Hepatocyte (in vitro differentiated cells): Measurements from ENCODE around the gene ATP2C2. TPM values are rescaled to one million over a fixed set of nuclear protein-coding genes. Genes with fewer than 3 reads are reported as not detected.

Experiments
- DNase-seq: peaks from one replicate; pipeline ENCODE4 v3.0.0-alpha.2; 2016; ENCODE audit warnings: low spot score
- H2AFZ ChIP-seq: fragments of 200-600 bp; sonication (generic); 2 replicates; pipeline ENCODE4 v1.6.0; 2016; ENCODE audit warnings: antibody characterized with exemption, mild to moderate bottlenecking
- H3K27ac ChIP-seq: fragments of 200-600 bp; sonication (generic); 2 replicates; pipeline ENCODE4 v1.5.1; 2016; ENCODE audit warnings: mild to moderate bottlenecking
- H3K27me3 ChIP-seq: fragments of 200-600 bp; sonication (generic); 2 replicates; pipeline ENCODE4 v1.6.1; 2016
- H3K36me3 ChIP-seq: fragments of 200-600 bp; sonication (generic); replicated peaks from 2 replicates; pipeline ENCODE4 v1.5.1; 2016; ENCODE audit warnings: low read depth; ENCODE audit not compliant: insufficient read depth
- H3K4me1 ChIP-seq: fragments of 200-600 bp; sonication (generic); 2 replicates; pipeline ENCODE4 v1.5.1; 2016; ENCODE audit warnings: mild to moderate bottlenecking, moderate library complexity; ENCODE audit not compliant: insufficient read depth
- H3K4me2 ChIP-seq: fragments of 200-600 bp; sonication (generic); 2 replicates; pipeline ENCODE4 v1.6.0; 2016
- H3K4me3 ChIP-seq: fragments of 200-600 bp; sonication (generic); 2 replicates; pipeline ENCODE4 v1.5.1; 2016; ENCODE audit warnings: mild to moderate bottlenecking
- H3K79me2 ChIP-seq: fragments of 200-600 bp; sonication (generic); 2 replicates; pipeline ENCODE4 v1.6.0; 2017; ENCODE audit warnings: mild to moderate bottlenecking
- H3K9me2 ChIP-seq: fragments of 200-600 bp; sonication (generic); replicated peaks from 2 replicates; pipeline ENCODE4 v1.6.0; 2017; ENCODE audit warnings: mild to moderate bottlenecking; ENCODE audit not compliant: insufficient read depth
- H3K9me3 ChIP-seq: fragments of 200-600 bp; sonication (generic); 2 replicates; pipeline ENCODE4 v1.5.1; 2016; ENCODE audit warnings: low read depth, mild to moderate bottlenecking
- H4K20me1 ChIP-seq: fragments of 200-600 bp; sonication (generic); 2 replicates; pipeline ENCODE4 v1.6.0; 2016; ENCODE audit warnings: mild to moderate bottlenecking; ENCODE audit not compliant: insufficient read depth, poor library complexity, severe bottlenecking
- EZH2 ChIP-seq: fragments of 200-600 bp; sonication (generic); IDR thresholded peaks from 2 replicates; pipeline ENCODE4 v1.6.1; 2016; ENCODE audit warnings: antibody characterized with exemption, mild to moderate bottlenecking, borderline replicate concordance
- EZH2phosphoT487 ChIP-seq: fragments of 200-600 bp; sonication (generic); IDR thresholded peaks from one replicate; pipeline ENCODE4 v1.6.1; 2018; ENCODE audit warnings: antibody characterized with exemption, mild to moderate bottlenecking, low read depth, moderate library complexity; ENCODE audit not compliant: unreplicated experiment, severe bottlenecking
- WGBS: methylation state at CpG from one replicate; pipeline ENCODE4 v1.1.6; 2016; ENCODE audit warnings: low lambda C conversion rate; ENCODE audit errors: missing lambda C conversion rate; 5-methylcytosine and 5-hydroxymethylcytosine counted together
- polyA plus RNA-seq: library from polyadenylated mRNA; unstranded; fragments of >200 nt; fragmentation: Nextera tagmentation; extraction: Ambion mirVana; gene quantifications from 2 replicates; pipeline ENCODE4 v1.2.1, GENCODE V29; 2016
- total RNA-seq: library from RNA; depleted of rRNA; stranded (reverse); fragments of >200 nt; gene quantifications from 2 replicates; pipeline ENCODE4 v1.2.3, GENCODE V29; 2014
- TF ChIP-seq, protein P1 (sequence below): fragments of 200-600 bp; sonication (generic); IDR thresholded peaks from 2 replicates; pipeline ENCODE4 v1.5.1; 2016; ENCODE audit warnings: antibody characterized with exemption, mild to moderate bottlenecking; ENCODE audit not compliant: poor library complexity

ATP2C2 gene
- total and polyA plus RNA-seq, 2 experiments from 2014 or later = 6.0 to 6.8 TPM

DNA sequence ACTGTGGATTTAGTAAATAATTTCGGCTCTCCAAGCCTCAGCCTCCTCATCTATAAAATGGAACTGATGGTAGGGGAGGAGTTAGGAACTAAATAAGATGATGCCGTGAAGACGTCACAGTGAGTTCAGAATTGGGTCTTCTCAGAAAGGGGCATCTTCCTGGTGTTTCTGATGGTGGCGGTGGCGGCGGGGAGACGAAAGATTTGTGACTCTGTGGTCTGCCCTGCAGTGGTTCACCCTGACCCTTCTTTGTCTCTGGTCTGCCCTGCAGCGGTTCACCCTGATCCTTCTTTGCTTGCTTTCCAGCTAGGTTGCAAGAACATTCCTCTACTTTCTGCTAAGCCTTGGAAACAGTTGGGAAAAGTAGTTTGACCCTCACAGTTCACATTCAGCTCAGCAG lies 39.3 kb upstream of the ATP2C2 start:
- Histone ChIP-seq H2AFZ (no peak overlapping the region), H3K27me3 (no peaks in the 10 kb centered on the region), H3K4me1 (no peaks in the 10 kb centered on the region), H3K79me2 (no peaks in the 10 kb centered on the region), H3K9me2 (no peaks in the 10 kb centered on the region), H3K27ac (no peak overlapping the region), H3K4me3 (no peak overlapping the region), H3K4me2 (no peak overlapping the region), H3K9me3 (no peaks in the 10 kb centered on the region), H4K20me1 (no peaks in the 10 kb centered on the region), H3K36me3 (no peaks in the 10 kb centered on the region)
- TF ChIP-seq, protein P1, sequence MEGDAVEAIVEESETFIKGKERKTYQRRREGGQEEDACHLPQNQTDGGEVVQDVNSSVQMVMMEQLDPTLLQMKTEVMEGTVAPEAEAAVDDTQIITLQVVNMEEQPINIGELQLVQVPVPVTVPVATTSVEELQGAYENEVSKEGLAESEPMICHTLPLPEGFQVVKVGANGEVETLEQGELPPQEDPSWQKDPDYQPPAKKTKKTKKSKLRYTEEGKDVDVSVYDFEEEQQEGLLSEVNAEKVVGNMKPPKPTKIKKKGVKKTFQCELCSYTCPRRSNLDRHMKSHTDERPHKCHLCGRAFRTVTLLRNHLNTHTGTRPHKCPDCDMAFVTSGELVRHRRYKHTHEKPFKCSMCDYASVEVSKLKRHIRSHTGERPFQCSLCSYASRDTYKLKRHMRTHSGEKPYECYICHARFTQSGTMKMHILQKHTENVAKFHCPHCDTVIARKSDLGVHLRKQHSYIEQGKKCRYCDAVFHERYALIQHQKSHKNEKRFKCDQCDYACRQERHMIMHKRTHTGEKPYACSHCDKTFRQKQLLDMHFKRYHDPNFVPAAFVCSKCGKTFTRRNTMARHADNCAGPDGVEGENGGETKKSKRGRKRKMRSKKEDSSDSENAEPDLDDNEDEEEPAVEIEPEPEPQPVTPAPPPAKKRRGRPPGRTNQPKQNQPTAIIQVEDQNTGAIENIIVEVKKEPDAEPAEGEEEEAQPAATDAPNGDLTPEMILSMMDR = no peak
- TF ChIP-seq EZH2phosphoT487 = no peak
- no peak for TF ChIP-seq EZH2
- WGBS = 94% methylated on average over 8 of the region's 8 CpGs
- no peak for DNase-seq

DNA sequence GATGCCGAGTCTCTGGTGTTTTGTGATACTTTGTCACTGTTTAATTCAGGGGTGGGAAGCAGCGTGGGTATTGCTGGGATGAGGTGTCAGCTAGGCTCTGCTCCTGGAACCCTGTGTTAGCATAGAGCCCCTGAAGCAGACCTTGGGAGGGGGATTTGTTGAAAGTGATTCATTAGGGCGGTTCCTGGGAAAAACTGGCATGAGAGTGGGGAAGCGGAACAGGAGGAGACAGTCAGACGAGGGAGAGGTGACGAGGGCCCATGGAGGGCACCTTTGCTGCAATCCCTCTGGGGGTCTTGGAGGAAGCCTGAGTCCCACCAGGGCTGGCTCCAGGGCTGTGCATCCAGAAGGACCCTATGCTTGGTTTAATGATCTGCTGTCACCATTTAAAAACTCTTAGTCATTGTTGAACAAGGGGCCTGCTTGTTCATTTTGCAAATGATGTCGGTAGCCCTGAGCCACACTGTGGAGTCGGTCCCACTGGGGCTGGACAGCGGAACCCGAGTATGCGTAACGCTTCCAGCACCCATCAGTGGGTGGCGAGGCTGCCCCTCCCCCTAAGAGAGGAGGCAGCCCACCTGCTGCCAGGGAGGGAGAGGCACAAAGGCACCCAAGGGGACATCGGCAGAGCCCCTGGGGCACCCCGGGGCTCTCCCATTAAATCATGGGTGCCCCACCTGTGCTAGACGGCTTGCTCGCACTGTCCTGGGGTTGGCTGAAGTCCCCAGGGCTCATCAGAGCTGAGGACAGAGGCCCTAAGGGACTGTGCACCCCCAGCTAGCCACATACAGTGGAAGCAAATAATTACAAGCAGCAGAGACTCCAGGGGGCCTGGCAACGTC lies 38.3 kb upstream of the ATP2C2 start:
- H3K9me2 ChIP-seq = no peaks in the 10 kb centered on the region
- H3K27ac ChIP-seq = no peak overlapping the region
- H4K20me1 ChIP-seq = no peaks in the 10 kb centered on the region
- TF ChIP-seq EZH2phosphoT487 (no peak), EZH2 (no peak)
- TF ChIP-seq, protein P1 = no peak
- H3K4me2 ChIP-seq = no peak overlapping the region
- H3K36me3 ChIP-seq = no peaks in the 10 kb centered on the region
- H3K79me2 ChIP-seq = no peaks in the 10 kb centered on the region
- no peak overlapping the region for H3K4me3 ChIP-seq
- no peaks in the 10 kb centered on the region for H3K27me3 ChIP-seq
- 84% methylated on average over 18 of the region's 18 CpGs for WGBS
- H2AFZ ChIP-seq = no peak overlapping the region
- no peak for DNase-seq
- H3K9me3 ChIP-seq = no peaks in the 10 kb centered on the region
- no peaks in the 10 kb centered on the region for H3K4me1 ChIP-seq

DNA sequence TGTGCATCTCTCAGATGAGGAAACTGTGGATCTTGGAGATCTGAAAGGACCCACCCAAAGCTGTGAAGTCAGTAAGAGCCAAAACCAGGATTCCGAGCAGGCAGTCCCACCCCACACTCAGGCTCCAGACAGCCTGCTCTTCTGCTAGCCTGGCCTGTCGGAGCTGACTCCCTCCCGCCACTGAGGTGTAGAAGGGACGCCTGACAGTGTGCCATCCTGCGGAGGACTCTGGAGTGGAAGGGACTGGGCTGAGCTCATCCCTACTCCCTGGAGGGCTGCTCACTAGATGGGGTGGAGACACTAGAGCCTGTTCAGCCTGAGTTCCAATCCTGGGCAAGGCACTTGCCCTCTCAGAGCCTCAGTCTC lies 37.7 kb upstream of the ATP2C2 start:
- no peaks in the 10 kb centered on the region for H4K20me1 ChIP-seq
- no peak overlapping the region for H3K4me3 ChIP-seq
- WGBS = 91% methylated on average over 5 of the region's 5 CpGs
- H3K4me2 ChIP-seq = no peak overlapping the region
- H3K9me2 ChIP-seq = no peaks in the 10 kb centered on the region
- no peaks in the 10 kb centered on the region for H3K79me2 ChIP-seq
- no peaks in the 10 kb centered on the region for H3K4me1 ChIP-seq
- DNase-seq = no peak
- no peak for TF ChIP-seq EZH2phosphoT487
- TF ChIP-seq, protein P1 = no peak
- no peak for TF ChIP-seq EZH2
- H3K9me3 ChIP-seq = no peaks in the 10 kb centered on the region
- no peak overlapping the region for H3K27ac ChIP-seq
- no peaks in the 10 kb centered on the region for H3K27me3 ChIP-seq
- no peaks in the 10 kb centered on the region for H3K36me3 ChIP-seq
- H2AFZ ChIP-seq = no peak overlapping the region
